Adipocyte (in vitro differentiated cells): ENCODE data around the gene C1orf115.
"Not testable (repeated sequence)": the region's sequence is repeated elsewhere in the genome, so short reads cannot be mapped to it uniquely, and the experiment has no call there.

ENCODE experiments used
- DNase-seq: peaks from one replicate; pipeline ENCODE4 v3.0.0-alpha.2; 2015; ENCODE audit warnings: low read depth
- H3K27me3 ChIP-seq: replicated peaks from 2 replicates; pipeline ENCODE4 v1.7.0; 2013; ENCODE audit warnings: mild to moderate bottlenecking, low read length, moderate library complexity; ENCODE audit not compliant: control insufficient read depth, insufficient read depth
- H3K36me3 ChIP-seq: 2 replicates; pipeline ENCODE4 v1.7.0; 2013; ENCODE audit warnings: low read length, mild to moderate bottlenecking, moderate library complexity; ENCODE audit not compliant: control insufficient read depth, insufficient read depth, severe bottlenecking
- H3K4me1 ChIP-seq: 2 replicates; pipeline ENCODE4 v1.7.0; 2013; ENCODE audit warnings: mild to moderate bottlenecking, low read length, moderate library complexity; ENCODE audit not compliant: control insufficient read depth, insufficient read depth
- H3K4me3 ChIP-seq: 2 replicates; pipeline ENCODE4 v1.7.0; 2013; ENCODE audit warnings: mild to moderate bottlenecking, low read length, moderate library complexity
- H3K9ac ChIP-seq: 2 replicates; pipeline ENCODE4 v1.7.0; 2013; ENCODE audit warnings: mild to moderate bottlenecking, low read length, moderate library complexity
- H3K9me3 ChIP-seq: 2 replicates; pipeline ENCODE4 v1.7.0; 2013; ENCODE audit warnings: mild to moderate bottlenecking, low read length, moderate library complexity; ENCODE audit not compliant: control insufficient read depth

The C1orf115 gene

GRCh38 chr1:220707160-220707559, 17.0 kb downstream of the C1orf115 start:
- no peak overlapping the region for H3K9ac ChIP-seq
- H3K27me3 ChIP-seq: peaks cover 18% of the 10 kb centered on the region
- H3K4me1 ChIP-seq: no peaks in the 10 kb centered on the region
- no peaks in the 10 kb centered on the region for H3K36me3 ChIP-seq
- H3K4me3 ChIP-seq: no peak overlapping the region
- H3K9me3 ChIP-seq: peaks cover 3% of the 10 kb centered on the region
- DNase-seq: no peak

- Histone ChIP-seq H3K36me3 (no peaks in the 10 kb centered on the region), H3K9ac (no peak overlapping the region), H3K9me3 (no peaks in the 10 kb centered on the region), H3K27me3 (peaks cover 20% of the 10 kb centered on the region), H3K4me1 (no peaks in the 10 kb centered on the region), H3K4me3 (no peak overlapping the region)
- no peak for DNase-seq
Measured at GRCh38 chr1:220708244-220708643, 18.1 kb downstream of the C1orf115 start.

GRCh38 chr1:220708936-220709801, 19.0 kb downstream of the C1orf115 start:
- Histone ChIP-seq H3K27me3 (peaks cover 16% of the 10 kb centered on the region), H3K9me3 (no peaks in the 10 kb centered on the region), H3K36me3 (no peaks in the 10 kb centered on the region), H3K4me3 (no peak overlapping the region), H3K9ac (no peak overlapping the region), H3K4me1 (no peaks in the 10 kb centered on the region)
- no peak for DNase-seq

- DNase-seq: no peak
- Histone ChIP-seq H3K4me3 (no peak overlapping the region), H3K36me3 (no peaks in the 10 kb centered on the region), H3K4me1 (no peaks in the 10 kb centered on the region), H3K27me3 (peaks cover 20% of the 10 kb centered on the region), H3K9ac (no peak overlapping the region), H3K9me3 (no peaks in the 10 kb centered on the region)
Measured at GRCh38 chr1:220710333-220710732, 20.2 kb downstream of the C1orf115 start.

- H3K27me3 ChIP-seq: peaks cover 13% of the 10 kb centered on the region
- peak; percentile 27 for DNase-seq
- no peaks in the 10 kb centered on the region for H3K36me3 ChIP-seq
- no peak overlapping the region for H3K4me3 ChIP-seq
- H3K9me3 ChIP-seq: peaks cover 6% of the 10 kb centered on the region
- H3K9ac ChIP-seq: no peak overlapping the region
- no peaks in the 10 kb centered on the region for H3K4me1 ChIP-seq
Measured at GRCh38 chr1:220711056-220711809, 21.1 kb downstream of the C1orf115 start.

- not testable (repeated sequence) for H3K4me1 ChIP-seq, H3K36me3 ChIP-seq, DNase-seq, H3K4me3 ChIP-seq, H3K9me3 ChIP-seq, H3K27me3 ChIP-seq, H3K9ac ChIP-seq
Measured at GRCh38 chr1:220715986-220716385, 25.8 kb downstream of the C1orf115 start.

- Histone ChIP-seq H3K27me3 (peaks cover 4% of the 10 kb centered on the region), H3K36me3 (no peaks in the 10 kb centered on the region), H3K4me1 (no peaks in the 10 kb centered on the region), H3K9me3 (peaks cover 10% of the 10 kb centered on the region), H3K9ac (no peak overlapping the region), H3K4me3 (no peak overlapping the region)
- DNase-seq: no peak
Measured at GRCh38 chr1:220717800-220718640, 27.9 kb downstream of the C1orf115 start.

- H3K9me3 ChIP-seq, H3K4me1 ChIP-seq, DNase-seq, H3K36me3 ChIP-seq, H3K27me3 ChIP-seq, H3K4me3 ChIP-seq, H3K9ac ChIP-seq: not testable (repeated sequence)
Measured at GRCh38 chr1:220721266-220721665, 31.1 kb downstream of the C1orf115 start.

GRCh38 chr1:220726634-220727033, 36.5 kb downstream of the C1orf115 start:
- no peaks in the 10 kb centered on the region for H3K36me3 ChIP-seq
- peaks cover 13% of the 10 kb centered on the region for H3K4me1 ChIP-seq
- no peak for DNase-seq
- H3K9me3 ChIP-seq: peaks cover 3% of the 10 kb centered on the region
- no peaks in the 10 kb centered on the region for H3K27me3 ChIP-seq
- no peak overlapping the region for H3K9ac ChIP-seq
- H3K4me3 ChIP-seq: no peak overlapping the region

- Histone ChIP-seq H3K9me3 (peaks cover 3% of the 10 kb centered on the region), H3K36me3 (no peaks in the 10 kb centered on the region), H3K9ac (no peak overlapping the region), H3K27me3 (no peaks in the 10 kb centered on the region), H3K4me1 (peaks cover 20% of the 10 kb centered on the region), H3K4me3 (no peak overlapping the region)
- DNase-seq: no peak
Measured at GRCh38 chr1:220727519-220727918, 37.4 kb downstream of the C1orf115 start.

GRCh38 chr1:220730486-220730885, 40.3 kb downstream of the C1orf115 start:
- no peak overlapping the region for H3K9ac ChIP-seq
- no peak for DNase-seq
- peaks cover 41% of the 10 kb centered on the region for H3K4me1 ChIP-seq
- H3K27me3 ChIP-seq: no peaks in the 10 kb centered on the region
- no peaks in the 10 kb centered on the region for H3K9me3 ChIP-seq
- H3K4me3 ChIP-seq: no peak overlapping the region
- H3K36me3 ChIP-seq: no peaks in the 10 kb centered on the region
